Stimulated activated CD4-positive, alpha-beta T cell treated with anti-CD3 and anti-CD28 coated beads, Interleukin-2, amount 100 ng/mL, for 24 hours (primary cell): ENCODE data around the gene RNPS1.
"Not testable (repeated sequence)": the region's sequence is repeated elsewhere in the genome, so short reads cannot be mapped to it uniquely, and the experiment has no call there.

Source experiments
- DNase-seq, 2 donors: peaks; one replicate each; pipeline ENCODE4 v3.0.0-alpha.2; 2020

The RNPS1 gene

DNA sequence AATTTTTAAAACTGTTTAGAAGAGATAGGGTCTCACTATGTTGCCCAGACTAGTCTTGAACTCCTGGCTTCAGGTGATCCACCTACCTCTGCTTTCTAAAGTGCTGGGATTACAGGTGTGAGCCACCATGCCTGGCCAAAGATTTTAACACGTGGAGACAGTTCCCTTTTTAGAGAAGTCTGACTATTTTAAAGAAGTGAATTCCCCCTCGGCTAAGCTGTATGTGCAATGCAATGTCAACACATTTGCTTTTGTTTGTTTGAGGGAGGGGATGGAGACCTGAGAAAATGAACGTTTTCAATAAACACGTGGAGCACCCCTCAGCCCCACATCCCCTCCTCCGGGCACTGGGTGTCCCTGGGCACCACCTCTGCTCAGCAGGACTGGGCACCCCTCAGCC, 14.3 kb upstream of the RNPS1 start:
- DNase-seq = no peak

DNA sequence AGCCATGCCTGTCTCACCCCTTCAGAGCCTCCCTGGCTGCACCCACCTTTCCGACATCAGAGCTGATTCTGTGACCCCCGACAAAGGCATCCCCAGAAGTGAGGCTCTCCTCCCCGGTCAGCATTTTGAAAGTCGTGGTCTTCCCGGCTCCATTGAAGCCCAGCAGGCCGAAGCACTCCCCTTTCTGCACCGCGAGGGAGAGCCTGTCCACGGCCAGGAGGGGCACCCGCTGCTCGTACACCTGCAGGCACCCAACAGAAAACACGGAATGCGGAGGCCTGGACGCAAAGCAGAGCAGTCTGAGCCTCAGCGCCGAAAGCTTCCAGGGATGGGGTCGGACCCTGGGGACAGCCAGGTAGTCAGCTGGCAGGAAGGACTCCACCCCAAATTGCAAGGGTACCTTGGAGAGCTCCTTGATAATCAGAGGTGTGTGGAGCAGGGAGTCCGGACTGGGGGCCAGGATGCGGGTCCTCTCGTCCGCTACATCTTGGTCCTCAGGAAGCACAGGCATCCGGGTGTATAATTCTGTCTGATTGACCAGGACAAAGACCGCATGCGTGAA, 13.1 kb upstream of the RNPS1 start:
- no peak for DNase-seq

DNA sequence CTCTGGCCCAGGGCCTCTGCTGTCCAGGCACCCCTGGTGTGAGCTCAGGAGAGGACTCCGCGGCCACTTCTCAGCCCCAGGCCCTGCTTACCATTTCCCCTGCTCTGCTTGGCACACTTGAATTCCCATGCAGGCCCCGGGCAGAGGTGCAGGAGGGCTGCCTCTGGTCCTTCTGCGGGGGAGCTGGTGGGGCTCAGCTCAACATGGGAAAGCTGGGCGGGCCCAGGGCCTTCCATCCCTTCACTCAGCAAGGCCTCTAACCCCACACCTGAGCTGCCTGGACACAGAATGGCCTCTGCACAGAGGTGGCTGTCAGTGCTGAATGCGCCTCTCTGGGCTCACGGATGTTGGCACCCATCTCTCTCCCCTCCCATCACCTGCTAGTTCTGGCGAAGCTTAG, 12.5 kb upstream of the RNPS1 start:
- DNase-seq = no peak

DNA sequence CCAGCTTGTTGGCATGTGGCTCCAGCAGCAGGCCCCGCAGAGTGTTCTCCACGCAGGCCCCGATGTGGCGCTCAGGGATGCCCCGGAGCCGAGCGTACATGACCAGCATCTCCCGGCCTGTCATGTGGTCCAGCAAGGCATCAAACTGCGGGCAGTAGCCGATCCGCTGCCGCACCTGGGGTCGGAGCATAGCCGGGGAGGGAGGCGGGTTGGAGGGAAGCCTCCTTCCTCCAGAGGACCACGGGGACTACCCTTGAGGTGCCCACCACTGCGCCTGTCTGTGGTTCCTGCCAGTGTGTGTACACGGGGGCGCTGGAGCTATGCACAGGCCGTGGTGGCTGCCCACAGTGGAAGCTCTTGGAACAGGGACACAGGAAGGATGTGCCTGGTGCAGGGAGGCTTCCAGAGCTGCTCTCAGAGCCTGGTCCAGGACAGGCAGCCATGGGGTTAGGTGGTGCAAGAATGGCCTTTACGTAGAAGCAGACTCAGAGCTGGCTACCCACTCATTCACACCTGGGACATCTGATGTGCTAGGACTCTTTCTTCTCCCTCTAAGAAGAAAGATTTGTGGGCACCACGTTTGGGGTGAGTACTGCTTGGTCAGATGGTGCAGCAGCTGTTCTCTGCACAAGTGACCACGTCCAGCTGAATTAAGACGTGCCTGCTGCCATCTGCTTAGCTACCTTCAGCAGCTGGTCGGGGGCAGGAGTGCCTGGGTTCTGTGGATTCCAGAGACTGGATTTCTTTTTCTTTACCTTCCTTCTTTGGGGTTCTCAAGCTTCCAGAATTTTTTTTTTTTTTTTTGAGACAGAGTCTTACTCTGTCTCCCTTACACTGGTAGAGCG, 11.3 kb upstream of the RNPS1 start:
- no peak for DNase-seq

DNA sequence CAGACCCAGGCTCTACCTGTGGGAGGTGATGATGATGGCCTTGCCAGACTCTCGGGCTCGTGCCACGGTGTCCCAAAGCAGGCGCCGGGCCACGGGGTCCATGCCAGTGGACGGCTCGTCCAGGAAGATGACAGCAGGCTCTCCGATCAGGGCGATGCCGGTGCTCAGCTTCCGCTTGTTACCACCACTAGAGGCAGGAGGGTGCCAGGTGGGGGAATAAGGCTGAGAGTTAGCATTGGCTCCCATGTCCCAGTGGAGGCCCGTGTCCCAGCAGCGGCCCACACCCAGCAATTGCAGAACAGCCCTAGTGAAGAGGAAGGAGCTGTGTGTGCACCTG, 10.3 kb upstream of the RNPS1 start:
- no peak for DNase-seq

DNA sequence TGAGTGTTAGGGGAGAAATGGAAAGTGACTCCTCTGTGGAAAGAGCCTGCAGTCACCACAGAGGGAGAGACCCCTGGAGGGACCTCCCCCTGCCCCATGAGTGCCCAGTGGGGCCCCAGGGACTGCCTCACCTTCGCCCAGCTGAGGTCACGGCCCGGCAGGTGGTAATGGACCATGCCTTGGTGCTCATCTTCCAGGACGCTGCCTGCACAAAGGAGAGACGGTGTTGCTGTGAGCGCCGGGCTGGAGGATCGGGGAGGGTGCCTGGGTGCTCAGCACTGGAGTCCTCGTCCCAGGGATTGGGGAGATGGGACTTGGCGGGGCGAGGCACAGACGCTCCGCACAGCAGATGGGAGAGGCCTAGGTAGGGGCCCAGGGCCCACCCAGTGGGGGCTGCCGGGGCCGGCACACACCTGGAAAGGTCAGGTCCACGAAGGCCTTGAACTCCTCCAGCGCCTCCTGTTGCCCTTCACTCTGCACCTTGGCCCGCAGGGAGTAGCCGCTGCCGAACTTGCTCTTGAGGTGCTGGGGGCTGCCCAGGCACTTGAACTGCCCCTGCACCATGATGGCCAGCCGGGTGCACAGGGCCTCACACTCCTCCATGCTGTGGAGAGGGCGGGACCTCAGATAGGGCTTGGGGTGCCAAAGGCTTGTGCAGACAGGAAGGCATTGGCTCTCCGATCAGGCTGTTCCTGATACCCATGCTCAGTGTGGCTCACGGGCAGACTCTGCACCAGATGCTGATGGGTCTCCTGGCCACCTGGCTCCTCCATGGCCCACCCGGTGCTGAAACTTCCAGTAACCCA, 9.7 kb upstream of the RNPS1 start:
- no peak for DNase-seq

GRCh38 chr16:2276368-2277195, 8.7 kb upstream of the RNPS1 start:
- DNase-seq = no peak

DNA sequence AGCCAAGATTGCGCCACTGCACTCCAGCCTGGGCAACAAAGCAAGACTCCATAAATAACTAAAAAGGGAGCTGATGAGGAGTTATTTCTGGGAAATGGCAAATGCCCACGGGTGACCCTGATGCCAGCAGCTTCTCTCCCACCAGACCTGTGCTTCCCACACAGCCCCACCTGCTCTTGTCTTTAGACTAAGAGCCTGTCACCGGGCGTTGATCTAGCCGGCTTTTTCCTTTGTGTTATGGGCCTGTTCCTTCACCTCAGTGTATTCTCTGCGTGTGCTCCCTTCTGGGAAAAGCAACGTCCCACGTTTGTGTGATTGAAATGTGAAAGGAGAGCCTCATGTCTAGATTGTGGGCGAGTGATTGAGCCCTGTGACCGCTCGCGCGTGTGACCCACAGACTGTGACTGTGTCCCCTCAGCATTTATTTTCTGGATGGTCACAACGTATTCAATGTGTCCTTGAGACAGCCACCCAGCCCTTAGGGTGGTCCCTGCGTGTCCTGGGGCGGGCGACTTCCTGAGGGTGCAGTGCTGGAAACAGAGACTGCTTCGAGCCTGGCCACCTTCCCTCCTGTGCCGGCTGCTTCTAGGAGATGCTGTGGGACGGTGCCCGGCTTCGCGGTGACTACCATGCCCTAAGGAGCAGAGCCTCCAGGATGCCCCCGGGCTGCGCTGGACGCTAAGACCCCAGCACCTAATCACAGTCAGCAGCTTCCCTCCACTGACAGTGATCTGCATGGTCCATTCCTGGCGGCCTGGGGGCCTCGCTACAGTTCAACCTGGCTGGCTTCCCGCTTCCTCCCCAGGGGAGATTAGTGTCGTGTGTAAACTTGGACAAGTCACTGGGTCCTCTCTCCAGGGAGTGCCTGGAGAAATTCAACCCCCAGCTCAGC, 7.8 kb upstream of the RNPS1 start:
- no peak for DNase-seq

DNA sequence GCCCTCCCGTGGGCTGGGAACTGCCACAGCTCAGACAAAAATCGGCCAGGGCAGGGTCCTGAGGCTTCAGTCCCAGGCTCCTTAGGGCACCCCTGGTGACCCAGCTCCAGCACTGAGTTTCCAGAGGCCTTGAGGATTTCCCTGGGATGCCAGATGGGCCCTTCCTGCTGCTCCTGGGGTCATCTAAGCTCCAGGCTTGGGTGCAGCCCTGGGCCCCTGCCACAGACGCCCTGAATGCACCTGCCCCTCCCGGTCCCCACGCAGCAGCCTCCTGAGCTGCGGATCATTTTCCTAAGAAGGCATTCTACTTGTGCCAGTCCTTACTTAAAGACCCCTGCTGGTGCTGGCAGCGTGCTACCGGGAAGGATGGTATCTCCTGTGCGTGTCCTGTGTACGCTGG, 6.0 kb upstream of the RNPS1 start:
- no peak for DNase-seq

DNA sequence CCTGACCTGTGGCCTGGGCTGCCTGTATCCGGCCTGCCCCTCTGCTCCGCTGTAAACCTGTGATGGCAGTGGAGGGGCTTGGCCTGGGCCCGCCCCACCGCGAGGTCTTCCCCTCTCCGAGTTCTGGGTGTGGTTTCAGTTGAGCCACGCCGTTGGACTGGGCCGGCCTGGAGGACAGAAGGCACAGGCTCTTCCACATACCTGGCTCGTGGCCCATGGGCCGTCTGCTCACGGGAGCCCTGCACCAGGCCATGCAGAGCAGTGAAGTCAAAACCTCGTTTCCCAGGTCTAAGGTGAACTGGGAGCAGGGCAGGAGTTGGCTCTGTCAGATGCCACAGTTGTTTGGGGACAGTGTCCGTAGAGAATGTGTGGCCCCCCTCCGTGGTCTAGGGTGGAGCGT, 5.6 kb upstream of the RNPS1 start:
- no peak for DNase-seq

DNA sequence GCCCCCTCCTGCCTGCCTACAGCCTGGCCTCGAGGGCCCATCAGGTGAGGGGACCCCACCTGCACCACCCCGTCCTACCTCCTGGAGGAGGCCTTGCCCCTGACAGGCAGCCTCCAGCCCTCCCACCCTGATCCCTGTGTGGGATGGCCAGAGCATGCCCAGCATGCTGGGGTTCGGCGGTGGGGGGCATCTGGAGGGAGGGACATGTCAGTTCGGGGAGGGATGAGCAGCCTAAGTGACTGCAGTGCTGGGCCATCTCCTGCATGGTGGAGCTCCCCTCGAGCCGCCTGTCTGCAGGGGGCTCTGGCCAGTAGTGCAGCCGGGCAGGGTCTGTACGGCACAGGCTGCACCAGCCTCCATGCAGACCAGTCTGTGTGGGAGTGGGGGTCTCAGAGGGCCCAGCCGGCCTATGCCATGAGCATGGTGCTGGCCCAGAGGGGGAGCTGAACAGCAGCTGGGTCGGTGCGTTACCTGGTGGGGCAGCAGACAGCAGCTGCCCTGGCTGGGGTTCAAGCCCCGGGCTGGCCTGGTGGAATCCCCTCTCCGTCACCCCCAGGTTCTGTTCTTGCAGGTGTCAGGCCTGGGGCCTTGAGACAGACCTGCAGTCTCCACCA, 4.0 kb upstream of the RNPS1 start:
- no peak for DNase-seq

DNA sequence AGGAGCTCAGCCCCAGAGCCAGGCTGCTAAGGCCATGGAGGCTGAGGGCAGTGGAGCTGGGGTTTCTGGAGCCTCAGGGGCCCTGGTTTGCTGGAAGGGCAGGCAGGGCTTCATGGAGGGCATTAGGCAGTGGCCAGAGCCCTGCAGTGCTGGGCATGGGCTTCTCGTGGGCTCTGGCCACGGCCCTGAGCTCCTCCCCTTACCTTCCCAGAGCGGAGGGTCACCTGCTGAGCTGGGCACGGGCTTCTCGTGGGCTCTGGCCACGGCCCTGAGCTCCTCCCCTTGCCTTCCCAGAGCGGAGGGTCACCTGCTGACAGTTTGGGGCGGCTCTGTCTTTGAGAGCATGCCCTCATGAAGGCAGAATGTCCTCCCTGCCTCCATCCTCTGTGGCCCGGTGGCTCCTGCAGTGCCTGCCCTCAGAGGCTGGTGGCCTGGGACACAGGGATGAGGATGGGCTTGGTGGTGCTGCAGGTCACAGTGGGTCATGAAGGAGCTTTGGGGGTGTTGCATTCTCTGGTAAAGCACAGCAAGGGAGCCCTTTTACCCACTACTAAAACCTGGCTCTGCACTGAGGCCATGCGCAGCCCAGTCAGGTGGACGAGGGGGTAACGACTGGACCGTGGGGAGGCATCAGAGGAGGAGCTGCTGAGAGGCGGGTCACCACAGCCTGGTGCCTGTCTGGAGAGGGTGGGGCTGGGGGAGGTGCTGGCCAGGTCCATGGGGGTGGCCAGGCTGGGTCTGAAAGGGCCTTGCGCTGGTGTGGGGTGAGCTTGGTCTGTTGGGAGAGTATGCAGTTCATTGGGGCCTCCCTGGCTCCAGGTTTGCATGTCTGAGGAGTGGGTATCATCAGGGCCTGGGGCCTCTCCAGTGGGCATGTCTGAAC, 2.9 kb upstream of the RNPS1 start:
- DNase-seq = no peak

DNA sequence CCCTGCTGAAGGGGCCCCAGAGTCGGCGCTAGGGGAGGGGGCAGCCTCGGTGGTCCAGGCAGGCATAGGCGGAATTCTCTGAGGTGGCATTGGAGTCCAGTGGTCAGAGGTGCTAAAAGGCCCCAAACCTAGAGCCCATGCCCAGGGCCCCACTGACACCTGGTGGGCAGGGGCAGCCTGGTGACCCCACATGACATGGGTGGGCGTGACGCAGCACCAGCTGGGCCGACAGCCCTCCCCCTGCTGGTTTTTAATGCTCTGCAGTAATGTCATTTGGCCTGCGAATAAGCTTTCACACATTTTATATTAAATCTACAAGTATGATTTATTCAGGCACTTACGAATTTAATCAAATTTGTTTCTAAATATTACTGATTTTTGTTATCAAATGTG, 2.1 kb upstream of the RNPS1 start:
- DNase-seq = no peak

DNA sequence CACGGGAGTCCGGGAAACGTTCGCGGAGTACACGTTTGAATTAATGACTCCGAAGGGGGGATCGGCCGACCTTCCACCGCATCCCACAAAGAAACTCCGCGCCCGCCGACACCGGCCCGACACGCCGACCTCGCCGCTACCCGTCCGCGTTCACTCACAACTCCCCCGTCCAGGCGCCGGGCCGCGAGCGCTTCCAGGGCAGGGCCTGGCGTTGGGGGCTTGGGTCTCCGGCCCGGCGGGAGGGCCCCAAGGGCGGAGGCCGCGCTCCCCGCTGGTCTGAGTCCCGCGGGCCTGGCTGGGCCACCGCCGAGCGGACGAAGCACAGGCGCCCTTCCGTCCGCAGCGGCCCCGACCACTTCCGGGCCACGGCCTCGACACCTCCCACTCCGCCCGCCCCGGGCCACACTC, 417 bp downstream of the RNPS1 start:
- not testable (repeated sequence) for DNase-seq

GRCh38 chr16:2266887-2267286, 1.0 kb downstream of the RNPS1 start:
- DNase-seq = peak; percentile 33 to 34

GRCh38 chr16:2263026-2263425, 4.9 kb downstream of the RNPS1 start:
- not testable (repeated sequence) for DNase-seq

GRCh38 chr16:2260250-2260649, 7.7 kb downstream of the RNPS1 start:
- DNase-seq = no peak

DNA sequence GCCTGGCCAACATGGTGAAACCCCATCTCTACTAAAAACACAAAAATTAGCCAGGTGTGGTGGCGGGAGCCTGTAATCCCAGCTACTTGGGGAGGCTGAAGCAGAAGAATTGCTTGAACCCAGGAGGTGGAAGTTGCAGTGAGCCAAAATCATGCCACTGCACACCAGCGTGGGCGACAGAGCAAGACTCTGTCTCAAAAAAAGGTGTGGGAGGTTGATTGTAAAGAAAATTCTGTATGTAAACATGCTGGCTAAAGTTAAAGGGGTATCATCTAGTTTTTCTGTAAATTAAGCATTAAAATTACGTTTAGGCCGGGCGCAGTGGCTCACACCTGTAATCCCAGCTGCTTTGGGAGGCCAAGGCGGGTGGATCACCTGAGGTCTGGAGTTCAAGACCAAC, 9.4 kb downstream of the RNPS1 start:
- DNase-seq = not testable (repeated sequence)

DNA sequence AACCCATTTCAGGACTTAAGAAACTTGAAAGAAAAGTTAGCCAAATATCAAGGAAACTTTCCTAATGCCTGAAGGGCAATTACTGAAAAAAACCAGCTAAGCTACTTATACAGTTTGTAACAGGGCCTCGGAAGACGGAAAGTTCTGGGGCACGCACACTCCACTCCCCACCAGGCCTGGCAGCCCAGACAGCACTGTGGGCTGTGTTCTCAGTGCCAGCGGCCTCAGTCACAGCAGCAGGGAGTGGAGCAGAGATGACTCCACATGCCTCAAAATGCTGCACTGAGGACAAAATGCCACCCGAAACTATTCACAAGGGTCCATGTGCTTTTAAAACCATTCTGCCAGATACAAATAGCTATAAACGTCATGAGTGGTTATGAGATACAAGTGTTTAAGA, 10.2 kb downstream of the RNPS1 start:
- DNase-seq = no peak

DNA sequence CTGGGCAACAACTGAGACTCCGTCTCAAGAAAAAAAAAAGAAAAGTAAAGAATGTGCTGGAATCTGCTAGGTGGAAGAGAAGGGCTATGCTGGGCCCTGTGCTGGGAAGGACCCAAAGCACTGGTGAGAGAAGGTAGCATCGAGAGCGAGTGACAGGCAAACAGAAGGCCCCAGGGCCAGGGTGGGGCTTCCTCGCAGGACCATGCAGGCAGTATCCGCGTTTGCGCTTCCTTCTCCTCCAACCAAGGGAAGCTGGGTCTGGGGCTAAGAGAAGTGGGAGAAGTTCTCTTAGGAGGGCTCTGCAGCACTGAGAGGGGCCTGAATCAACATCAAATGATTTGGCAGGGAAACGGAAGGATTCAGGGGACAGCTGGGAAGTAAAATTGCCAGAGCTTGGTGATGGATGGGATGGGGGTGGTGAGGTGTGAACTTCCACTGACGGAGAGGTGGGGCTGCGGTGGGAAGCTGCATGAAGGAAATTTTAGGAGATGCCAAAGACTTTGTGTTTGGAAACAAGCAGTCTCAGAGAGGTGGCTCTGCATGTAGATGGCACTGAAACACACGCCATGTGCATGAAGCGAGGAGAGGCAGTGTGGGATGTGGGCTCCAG, 11.3 kb downstream of the RNPS1 start:
- no peak for DNase-seq
